HEK293T (cell line): ENCODE measurements around the gene CUEDC1.

Source experiments
- FOXA1 ChIP-seq: fragments of 450-650 bp; IDR thresholded peaks from 2 replicates; pipeline ENCODE4 v1.6.1; 2016; ENCODE audit warnings: mild to moderate bottlenecking
- HDGF ChIP-seq: fragments of 450-650 bp; IDR thresholded peaks from 2 replicates; pipeline ENCODE4 v1.6.1; 2017; ENCODE audit warnings: antibody characterized with exemption, borderline replicate concordance
- SUZ12 ChIP-seq: fragments of 450-650 bp; IDR thresholded peaks from 2 replicates; pipeline ENCODE4 v1.6.1; 2016; ENCODE audit warnings: mild to moderate bottlenecking
- TARDBP ChIP-seq: fragments of 450-650 bp; IDR thresholded peaks from 2 replicates; pipeline ENCODE4 v1.6.1; 2016

- TF ChIP-seq TARDBP = no peak
- no peak for TF ChIP-seq SUZ12
- no peak for TF ChIP-seq FOXA1
- TF ChIP-seq HDGF = no peak
These were observed 17.1 kb downstream of the CUEDC1 start for GRCh38 chr17:57938061-57938502.
